Measurements from ENCODE around the gene ABCA2.
A peak's percentile ranks its signal among the peaks of the same experiment; 100 is the strongest.

ABCA2 gene

DNA sequence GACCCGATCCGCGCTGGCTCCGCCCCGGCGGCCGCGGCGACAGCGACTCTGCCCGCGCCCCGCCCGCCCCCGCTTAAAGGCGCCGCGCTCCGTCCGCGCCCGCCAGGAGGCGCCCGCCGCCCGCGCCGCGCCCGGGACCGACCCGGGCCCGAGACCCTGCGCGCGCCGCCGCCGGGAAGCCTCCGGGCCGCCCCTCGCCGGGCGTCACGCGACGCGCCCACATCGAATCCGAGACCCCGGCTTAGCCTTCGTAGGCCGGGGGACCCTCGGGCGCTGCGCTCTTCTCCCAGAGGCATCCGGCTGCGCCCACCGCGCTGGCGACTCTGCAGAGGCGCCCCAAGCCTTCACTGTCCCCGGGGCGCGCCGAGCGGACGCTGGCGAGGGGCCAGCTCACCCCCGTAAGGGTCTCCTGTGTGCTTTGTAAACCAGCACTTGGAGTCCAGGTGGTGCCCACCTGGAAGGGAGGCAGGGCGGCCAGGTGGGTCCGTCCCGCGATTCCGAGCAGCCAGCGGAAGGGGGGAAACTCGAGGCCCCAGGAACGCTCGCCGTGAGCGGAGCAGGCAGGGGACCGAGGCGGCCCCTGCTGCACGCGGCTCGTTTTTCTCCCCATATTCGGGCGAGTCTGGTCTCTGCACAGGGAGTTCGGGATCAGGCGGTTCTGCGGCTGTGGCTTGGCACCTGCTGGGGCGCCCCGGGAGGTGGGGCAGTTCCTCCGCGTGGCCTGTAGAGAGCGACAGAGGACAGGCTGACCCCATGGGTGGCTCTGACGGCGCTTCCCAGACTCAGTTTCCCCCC, 423 bp upstream of the ABCA2 start:
- ATAC-seq, result peak; percentile 57
- no peak for TF ChIP-seq CSRNP3 (CRISPR knock-in tag; IDR thresholded peaks at IDR 0.05)
- no peak for TF ChIP-seq PATZ1 (CRISPR knock-in tag; IDR thresholded peaks at IDR 0.05; ENCODE audit: borderline replicate concordance)
- no peak for TF ChIP-seq ARNTL (CRISPR knock-in tag; IDR thresholded peaks at IDR 0.05; ENCODE audit: borderline replicate concordance, low read depth)
- no peak for TF ChIP-seq PPARA (CRISPR knock-in tag; IDR thresholded peaks at IDR 0.05; ENCODE audit: borderline replicate concordance)
- TF ChIP-seq ZFP3 (CRISPR knock-in tag; IDR thresholded peaks at IDR 0.05), result no peak
- no peak for TF ChIP-seq BACH2 (CRISPR knock-in tag; IDR thresholded peaks at IDR 0.05; ENCODE audit: borderline replicate concordance)
- TF ChIP-seq, protein P1, sequence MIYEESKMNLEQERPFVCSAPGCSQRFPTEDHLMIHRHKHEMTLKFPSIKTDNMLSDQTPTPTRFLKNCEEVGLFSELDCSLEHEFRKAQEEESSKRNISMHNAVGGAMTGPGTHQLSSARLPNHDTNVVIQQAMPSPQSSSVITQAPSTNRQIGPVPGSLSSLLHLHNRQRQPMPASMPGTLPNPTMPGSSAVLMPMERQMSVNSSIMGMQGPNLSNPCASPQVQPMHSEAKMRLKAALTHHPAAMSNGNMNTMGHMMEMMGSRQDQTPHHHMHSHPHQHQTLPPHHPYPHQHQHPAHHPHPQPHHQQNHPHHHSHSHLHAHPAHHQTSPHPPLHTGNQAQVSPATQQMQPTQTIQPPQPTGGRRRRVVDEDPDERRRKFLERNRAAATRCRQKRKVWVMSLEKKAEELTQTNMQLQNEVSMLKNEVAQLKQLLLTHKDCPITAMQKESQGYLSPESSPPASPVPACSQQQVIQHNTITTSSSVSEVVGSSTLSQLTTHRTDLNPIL (CRISPR knock-in tag; IDR thresholded peaks at IDR 0.05; ENCODE audit: low read depth), result no peak
- TF ChIP-seq ZNF8 (CRISPR knock-in tag; IDR thresholded peaks at IDR 0.05), result no peak
- no peak for TF ChIP-seq SNAI2 (CRISPR knock-in tag; IDR thresholded peaks at IDR 0.05)
- TF ChIP-seq ZFP30 (CRISPR knock-in tag; IDR thresholded peaks at IDR 0.05), result no peak
- no peak for TF ChIP-seq ZNF70 (CRISPR knock-in tag; IDR thresholded peaks at IDR 0.05)
- no peak for TF ChIP-seq ZNF565 (CRISPR knock-in tag; conservative IDR thresholded peaks at IDR 0.05; ENCODE audit: low read depth)
- TF ChIP-seq TCF4 (CRISPR knock-in tag; IDR thresholded peaks at IDR 0.05; ENCODE audit: borderline replicate concordance), result no peak
- no peak for TF ChIP-seq POU6F1 (CRISPR knock-in tag; IDR thresholded peaks at IDR 0.05; ENCODE audit: borderline replicate concordance, low read depth)
- TF ChIP-seq CSDC2 (CRISPR knock-in tag; IDR thresholded peaks at IDR 0.05), result no peak
- TF ChIP-seq OSR1 (CRISPR knock-in tag; IDR thresholded peaks at IDR 0.05), result no peak

DNA sequence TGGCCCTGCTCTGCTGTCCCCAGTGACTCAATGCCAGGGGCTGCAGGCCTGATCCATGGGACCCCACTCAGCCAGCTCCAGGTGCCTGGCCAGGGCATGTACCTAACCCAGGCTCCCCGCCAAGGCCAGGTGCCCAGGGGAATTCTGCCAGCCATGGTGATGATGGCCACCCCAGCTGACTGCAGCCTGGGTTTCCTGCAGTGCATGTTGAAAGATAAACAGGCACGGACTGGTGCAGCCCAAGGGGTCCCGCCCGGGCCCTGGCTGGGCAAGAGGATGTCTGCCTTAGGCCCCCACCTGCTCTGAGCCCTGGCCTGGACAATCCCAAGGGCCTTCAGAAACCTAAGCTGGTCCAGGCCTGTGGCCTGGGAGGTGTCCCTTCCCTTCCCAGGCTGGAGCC, 1.2 kb downstream of the ABCA2 start:
- TF ChIP-seq ZFP30 (CRISPR knock-in tag; IDR thresholded peaks at IDR 0.05), result no peak
- no peak for TF ChIP-seq POU6F1 (CRISPR knock-in tag; IDR thresholded peaks at IDR 0.05; ENCODE audit: borderline replicate concordance, low read depth)
- no peak for ATAC-seq

DNA sequence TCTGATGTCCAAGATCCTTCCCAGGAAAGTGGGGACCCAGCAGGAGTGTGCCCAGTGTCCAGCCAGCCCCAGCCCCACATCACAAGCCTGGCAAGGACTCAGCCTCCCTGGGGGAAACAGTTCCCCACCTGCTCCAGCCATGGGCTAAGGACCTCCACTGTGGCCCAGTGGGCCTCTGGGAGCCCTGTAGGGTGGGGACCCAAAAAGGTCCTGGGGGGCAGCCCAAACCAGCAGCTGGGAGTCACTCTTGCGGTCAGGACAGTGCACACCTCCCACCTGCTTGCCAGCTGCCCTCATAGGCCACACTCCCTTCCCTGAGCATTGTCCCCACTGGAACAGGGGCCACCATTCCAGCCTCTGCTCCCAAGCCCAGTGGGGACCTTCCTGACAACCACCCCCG, 1.7 kb downstream of the ABCA2 start:
- ATAC-seq, result no peak
- TF ChIP-seq ESRRG (CRISPR knock-in tag; IDR thresholded peaks at IDR 0.05), result no peak
- TF ChIP-seq PATZ1 (CRISPR knock-in tag; IDR thresholded peaks at IDR 0.05; ENCODE audit: borderline replicate concordance), result no peak
- no peak for TF ChIP-seq CSDC2 (CRISPR knock-in tag; IDR thresholded peaks at IDR 0.05)
- TF ChIP-seq ZFP30 (CRISPR knock-in tag; IDR thresholded peaks at IDR 0.05), result no peak
- no peak for TF ChIP-seq ISL1 (CRISPR knock-in tag; IDR thresholded peaks at IDR 0.05)
- no peak for TF ChIP-seq TCF4 (CRISPR knock-in tag; IDR thresholded peaks at IDR 0.05; ENCODE audit: borderline replicate concordance)
- no peak for TF ChIP-seq ZC3H10 (CRISPR knock-in tag; IDR thresholded peaks at IDR 0.05)
- no peak for TF ChIP-seq PPARA (CRISPR knock-in tag; IDR thresholded peaks at IDR 0.05; ENCODE audit: borderline replicate concordance)
- TF ChIP-seq SNAI2 (CRISPR knock-in tag; IDR thresholded peaks at IDR 0.05), result no peak
- TF ChIP-seq, protein P1 (CRISPR knock-in tag; IDR thresholded peaks at IDR 0.05; ENCODE audit: low read depth), result no peak
- no peak for TF ChIP-seq BACH2 (CRISPR knock-in tag; IDR thresholded peaks at IDR 0.05; ENCODE audit: borderline replicate concordance)
- TF ChIP-seq OSR1 (CRISPR knock-in tag; IDR thresholded peaks at IDR 0.05), result no peak
- TF ChIP-seq, protein P2, sequence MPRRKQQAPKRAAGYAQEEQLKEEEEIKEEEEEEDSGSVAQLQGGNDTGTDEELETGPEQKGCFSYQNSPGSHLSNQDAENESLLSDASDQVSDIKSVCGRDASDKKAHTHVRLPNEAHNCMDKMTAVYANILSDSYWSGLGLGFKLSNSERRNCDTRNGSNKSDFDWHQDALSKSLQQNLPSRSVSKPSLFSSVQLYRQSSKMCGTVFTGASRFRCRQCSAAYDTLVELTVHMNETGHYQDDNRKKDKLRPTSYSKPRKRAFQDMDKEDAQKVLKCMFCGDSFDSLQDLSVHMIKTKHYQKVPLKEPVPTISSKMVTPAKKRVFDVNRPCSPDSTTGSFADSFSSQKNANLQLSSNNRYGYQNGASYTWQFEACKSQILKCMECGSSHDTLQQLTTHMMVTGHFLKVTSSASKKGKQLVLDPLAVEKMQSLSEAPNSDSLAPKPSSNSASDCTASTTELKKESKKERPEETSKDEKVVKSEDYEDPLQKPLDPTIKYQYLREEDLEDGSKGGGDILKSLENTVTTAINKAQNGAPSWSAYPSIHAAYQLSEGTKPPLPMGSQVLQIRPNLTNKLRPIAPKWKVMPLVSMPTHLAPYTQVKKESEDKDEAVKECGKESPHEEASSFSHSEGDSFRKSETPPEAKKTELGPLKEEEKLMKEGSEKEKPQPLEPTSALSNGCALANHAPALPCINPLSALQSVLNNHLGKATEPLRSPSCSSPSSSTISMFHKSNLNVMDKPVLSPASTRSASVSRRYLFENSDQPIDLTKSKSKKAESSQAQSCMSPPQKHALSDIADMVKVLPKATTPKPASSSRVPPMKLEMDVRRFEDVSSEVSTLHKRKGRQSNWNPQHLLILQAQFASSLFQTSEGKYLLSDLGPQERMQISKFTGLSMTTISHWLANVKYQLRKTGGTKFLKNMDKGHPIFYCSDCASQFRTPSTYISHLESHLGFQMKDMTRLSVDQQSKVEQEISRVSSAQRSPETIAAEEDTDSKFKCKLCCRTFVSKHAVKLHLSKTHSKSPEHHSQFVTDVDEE (CRISPR knock-in tag; IDR thresholded peaks at IDR 0.05), result no peak
- TF ChIP-seq ZNF565 (CRISPR knock-in tag; conservative IDR thresholded peaks at IDR 0.05; ENCODE audit: low read depth), result no peak

Data from SK-N-SH treated with all-trans-retinoic acid at 6 μM for 48 hours (cell line).